CD4-positive, alpha-beta T cell (primary cell): ENCODE data around the gene UNC79. TPM values are rescaled to one million over a fixed set of nuclear protein-coding genes. Genes with fewer than 3 reads are reported as not detected.

Experiments
- ATAC-seq: fragments of 200-7000 bp; cut with Tn5 transposase; one replicate; pipeline ENCODE4 v1.10.0; 2022; ENCODE audit warnings: mild to moderate bottlenecking; ENCODE audit not compliant: poor library complexity
- CTCF ChIA-PET: fragments of 350-600 bp; sonication (Branson Sonifier 250); formaldehyde crosslinking; loops from one replicate; lab custom pipeline; 2021; ENCODE audit warnings: antibody characterized with exemption, inconsistent platforms; lab: Charles Lee
- POLR2A ChIA-PET: fragments of 350-600 bp; sonication (Branson Sonifier 250); formaldehyde crosslinking; loops from one replicate; lab custom pipeline; 2021; ENCODE audit warnings: antibody characterized with exemption, inconsistent platforms; lab: Charles Lee
- DNase-seq, 14 experiments: peaks; one replicate each; pipeline ENCODE4 v3.0.0-alpha.2; 2013 to 2020; ENCODE audit warnings: mixed read lengths in 2 of 14
- H3K27ac ChIP-seq, 2 donors: one replicate each; pipeline versions ENCODE4 v1.5.1 to v1.7.0; 2013; ENCODE audit warnings: low read length in 2 of 2, low read depth in 1 of 2, mild to moderate bottlenecking in 1 of 2
- H3K27me3 ChIP-seq, 2 experiments: 1 replicate in 1 of 2; 2 replicates in 1 of 2; pipeline versions ENCODE4 v1.6.1 to v1.7.0; 2013; ENCODE audit warnings: low read length in 2 of 2, control low read depth in 1 of 2, mild to moderate bottlenecking in 1 of 2, moderate library complexity in 1 of 2; ENCODE audit not compliant: insufficient read depth in 2 of 2, control insufficient read depth in 1 of 2
- H3K36me3 ChIP-seq: one replicate; pipeline ENCODE4 v1.6.1; 2013; ENCODE audit warnings: low read length, control low read depth; ENCODE audit not compliant: insufficient read depth
- H3K4me1 ChIP-seq: one replicate; pipeline ENCODE4 v1.6.1; 2013; ENCODE audit warnings: low read length, control low read depth; ENCODE audit not compliant: insufficient read depth
- H3K4me3 ChIP-seq: one replicate; pipeline ENCODE4 v1.5.1; 2013; ENCODE audit warnings: mild to moderate bottlenecking, low read length, moderate library complexity
- H3K9me3 ChIP-seq, 2 experiments: 1 replicate in 1 of 2; 2 replicates in 1 of 2; pipeline versions ENCODE4 v1.6.1 to v1.7.0; 2013; ENCODE audit warnings: low read length in 2 of 2, mild to moderate bottlenecking in 2 of 2, control low read depth in 1 of 2, moderate library complexity in 1 of 2; ENCODE audit not compliant: control insufficient read depth in 1 of 2, insufficient read depth in 1 of 2
- H3K27ac Mint-ChIP-seq: one replicate; pipeline ENCODE4 v1.8.0; 2020; ENCODE audit warnings: mixed read lengths
- H3K27me3 Mint-ChIP-seq: one replicate; pipeline ENCODE4 v1.8.0; 2021; ENCODE audit warnings: mixed read lengths
- H3K36me3 Mint-ChIP-seq: one replicate; pipeline ENCODE4 v1.8.0; 2021; ENCODE audit warnings: low read depth, mixed read lengths
- H3K4me1 Mint-ChIP-seq: one replicate; pipeline ENCODE4 v1.8.0; 2021; ENCODE audit warnings: low read depth, mixed read lengths
- H3K4me3 Mint-ChIP-seq: one replicate; pipeline ENCODE4 v1.8.0; 2020; ENCODE audit warnings: mild to moderate bottlenecking, mixed read lengths
- H3K9me3 Mint-ChIP-seq: one replicate; pipeline ENCODE4 v1.8.0; 2020; ENCODE audit warnings: mixed read lengths
- intact Hi-C, 2 experiments: fragments of 100-400 bp; cut with DNase I in 1 of 2; cut with micrococcal nuclease in 1 of 2; formaldehyde crosslinking; loops; one replicate each; pipeline versions ENCODE4 v1.15.1 to v1.9.0; 2023 to 2025; cut with DNase I, micrococcal nuclease
- total RNA-seq, 174 experiments: library from RNA in 2 of 174; stranded (reverse) in 2 of 174; gene quantifications; one replicate each; pipeline ENCODE4 v1.2.3 and lab custom pipeline; 2021 to 2026
- TF ChIP-seq, protein P1 (sequence below): fragments of 200-600 bp; IDR thresholded peaks from one replicate; pipeline ENCODE4 v1.8.0; 2022; ENCODE audit warnings: antibody characterized with exemption, mild to moderate bottlenecking

The UNC79 gene
- total RNA-seq, 2 experiments from 2014 or later = not detected

- no peak overlapping the region for H3K4me3 ChIP-seq
- CTCF ChIA-PET = no interaction called here
- peaks cover 55% of the 10 kb centered on the region for H3K27me3 Mint-ChIP-seq
- no peak for DNase-seq
- TF ChIP-seq, protein P1, sequence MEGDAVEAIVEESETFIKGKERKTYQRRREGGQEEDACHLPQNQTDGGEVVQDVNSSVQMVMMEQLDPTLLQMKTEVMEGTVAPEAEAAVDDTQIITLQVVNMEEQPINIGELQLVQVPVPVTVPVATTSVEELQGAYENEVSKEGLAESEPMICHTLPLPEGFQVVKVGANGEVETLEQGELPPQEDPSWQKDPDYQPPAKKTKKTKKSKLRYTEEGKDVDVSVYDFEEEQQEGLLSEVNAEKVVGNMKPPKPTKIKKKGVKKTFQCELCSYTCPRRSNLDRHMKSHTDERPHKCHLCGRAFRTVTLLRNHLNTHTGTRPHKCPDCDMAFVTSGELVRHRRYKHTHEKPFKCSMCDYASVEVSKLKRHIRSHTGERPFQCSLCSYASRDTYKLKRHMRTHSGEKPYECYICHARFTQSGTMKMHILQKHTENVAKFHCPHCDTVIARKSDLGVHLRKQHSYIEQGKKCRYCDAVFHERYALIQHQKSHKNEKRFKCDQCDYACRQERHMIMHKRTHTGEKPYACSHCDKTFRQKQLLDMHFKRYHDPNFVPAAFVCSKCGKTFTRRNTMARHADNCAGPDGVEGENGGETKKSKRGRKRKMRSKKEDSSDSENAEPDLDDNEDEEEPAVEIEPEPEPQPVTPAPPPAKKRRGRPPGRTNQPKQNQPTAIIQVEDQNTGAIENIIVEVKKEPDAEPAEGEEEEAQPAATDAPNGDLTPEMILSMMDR = no peak
- no peak overlapping the region for H3K27ac ChIP-seq
- no peaks in the 10 kb centered on the region for H3K9me3 ChIP-seq
- POLR2A ChIA-PET = no interaction called here
- H3K4me1 ChIP-seq = no peaks in the 10 kb centered on the region
- no peaks in the 10 kb centered on the region for H3K36me3 ChIP-seq
- H3K36me3 Mint-ChIP-seq = no peaks in the 10 kb centered on the region
- no peaks in the 10 kb centered on the region for H3K9me3 Mint-ChIP-seq
- H3K27me3 ChIP-seq = peaks cover 7 to 9% of the 10 kb centered on the region in 2 experiments
- intact Hi-C loops = no loop called here
- H3K27ac Mint-ChIP-seq = no peak overlapping the region
- no peak for ATAC-seq
- no peaks in the 10 kb centered on the region for H3K4me1 Mint-ChIP-seq
- H3K4me3 Mint-ChIP-seq = no peak overlapping the region
Observed at GRCh38 chr14:93686268-93686667, 255.5 kb downstream of the UNC79 start.

- intact Hi-C loops = no loop called here
- no peak for DNase-seq
Observed at GRCh38 chr14:93688239-93688666, 257.5 kb downstream of the UNC79 start.

GRCh38 chr14:93688820-93689219 is 258.1 kb downstream of the UNC79 start:
- TF ChIP-seq, protein P1 = no peak
- ChIA-PET CTCF (no interaction called here), POLR2A (no interaction called here)
- no peak overlapping the region for H3K27ac Mint-ChIP-seq
- no peak overlapping the region for H3K27ac ChIP-seq
- H3K4me3 ChIP-seq = no peak overlapping the region
- peaks cover 57% of the 10 kb centered on the region for H3K27me3 Mint-ChIP-seq
- H3K36me3 Mint-ChIP-seq = no peaks in the 10 kb centered on the region
- H3K36me3 ChIP-seq = no peaks in the 10 kb centered on the region
- no peaks in the 10 kb centered on the region for H3K9me3 Mint-ChIP-seq
- H3K4me1 ChIP-seq = no peaks in the 10 kb centered on the region
- DNase-seq (no peak), ATAC-seq (no peak)
- no peaks in the 10 kb centered on the region for H3K4me1 Mint-ChIP-seq
- H3K4me3 Mint-ChIP-seq = no peak overlapping the region
- intact Hi-C loops = no loop called here
- no peaks in the 10 kb centered on the region for H3K9me3 ChIP-seq
- H3K27me3 ChIP-seq = peaks cover 7 to 9% of the 10 kb centered on the region in 2 experiments

More at GRCh38 chr14:93688239-93688666, 257.5 kb downstream of the UNC79 start:
- Mint-ChIP-seq H3K9me3 (no peaks in the 10 kb centered on the region), H3K27me3 (peaks cover 57% of the 10 kb centered on the region), H3K36me3 (no peaks in the 10 kb centered on the region), H3K4me3 (no peak overlapping the region), H3K27ac (no peak overlapping the region), H3K4me1 (no peaks in the 10 kb centered on the region)
- no peak for ATAC-seq
- H3K4me3 ChIP-seq = no peak overlapping the region
- TF ChIP-seq, protein P1 = no peak
- no peaks in the 10 kb centered on the region for H3K9me3 ChIP-seq
- CTCF ChIA-PET = no interaction called here
- no peaks in the 10 kb centered on the region for H3K36me3 ChIP-seq
- no peaks in the 10 kb centered on the region for H3K4me1 ChIP-seq
- peaks cover 7 to 9% of the 10 kb centered on the region in 2 experiments for H3K27me3 ChIP-seq
- H3K27ac ChIP-seq = no peak overlapping the region
- POLR2A ChIA-PET = no interaction called here
